SU-DHL-6 (cell line): ENCODE measurements around the gene LARP4B.

Source experiments
- H2AFZ ChIP-seq: fragments of 200-600 bp; sonication (generic); 2 replicates; pipeline ENCODE4 v1.6.1; 2014; ENCODE audit warnings: low read depth, mild to moderate bottlenecking, moderate library complexity, mixed read lengths, antibody characterized with exemption, low read length; ENCODE audit not compliant: severe bottlenecking
- H3F3A ChIP-seq: fragments of 200-600 bp; shearing (Covaris generic); 2 replicates; pipeline ENCODE4 v1.6.0; 2016; ENCODE audit warnings: antibody characterized with exemption, mild to moderate bottlenecking; ENCODE audit not compliant: insufficient read depth
- H3K27ac ChIP-seq: fragments of 200-600 bp; sonication (generic); 2 replicates; pipeline ENCODE4 v1.5.1; 2016; ENCODE audit warnings: low read depth, mild to moderate bottlenecking, low read length, moderate library complexity, mixed read lengths
- H3K27me3 ChIP-seq: fragments of 200-600 bp; sonication (generic), shearing (Covaris generic); 2 replicates; pipeline ENCODE4 v1.6.0; 2014; ENCODE audit warnings: mild to moderate bottlenecking, low read length
- H3K36me3 ChIP-seq: fragments of 200-600 bp; sonication (generic); 2 replicates; pipeline ENCODE4 v1.6.1; 2014; ENCODE audit warnings: mild to moderate bottlenecking, low read length, mixed read lengths
- H3K4me2 ChIP-seq: fragments of 300-600, 200-600 bp; shearing (Covaris generic), sonication (generic); 2 replicates; pipeline ENCODE4 v1.6.0; 2014; ENCODE audit warnings: low read length, low read depth, mild to moderate bottlenecking; ENCODE audit not compliant: poor library complexity, severe bottlenecking
- H3K4me3 ChIP-seq: fragments of 200-600 bp; sonication (generic); 2 replicates; pipeline ENCODE4 v1.5.1; 2014; ENCODE audit warnings: antibody characterized with exemption, low read length, mild to moderate bottlenecking, mixed read lengths; ENCODE audit not compliant: insufficient read depth, poor library complexity, severe bottlenecking
- H3K79me2 ChIP-seq: fragments of 200-600 bp; sonication (generic); 2 replicates; pipeline ENCODE4 v1.6.1; 2014; ENCODE audit warnings: mild to moderate bottlenecking, low read length, moderate library complexity; ENCODE audit not compliant: insufficient read depth
- H3K9ac ChIP-seq: fragments of 200-600 bp; sonication (generic); 2 replicates; pipeline ENCODE4 v1.7.0; 2014; ENCODE audit warnings: mild to moderate bottlenecking, low read length
- H3K9me2 ChIP-seq: fragments of 200-600 bp; sonication (generic); replicated peaks from 2 replicates; pipeline ENCODE4 v1.6.1; 2014; ENCODE audit warnings: low read length; ENCODE audit not compliant: insufficient read depth
- H3K9me3 ChIP-seq: fragments of 200-600 bp; sonication (generic); 2 replicates; pipeline ENCODE4 v1.6.1; 2014; ENCODE audit warnings: low read length, mixed read lengths; ENCODE audit not compliant: insufficient read depth
- H4K20me1 ChIP-seq: fragments of 200-600 bp; sonication (generic); 2 replicates; pipeline ENCODE4 v1.6.1; 2014; ENCODE audit warnings: low read depth, mild to moderate bottlenecking, antibody characterized with exemption, low read length, moderate library complexity, mixed read lengths
- CTCF ChIP-seq: fragments of 200-600 bp; sonication (generic); IDR thresholded peaks from one replicate; pipeline ENCODE4 v1.5.1; 2017; ENCODE audit warnings: antibody characterized with exemption, mild to moderate bottlenecking, low read length, moderate library complexity; ENCODE audit not compliant: insufficient read depth, poor library complexity, severe bottlenecking
- EZH2phosphoT487 ChIP-seq: fragments of 200-600 bp; sonication (generic), shearing (Covaris generic); conservative IDR thresholded peaks from 2 replicates; pipeline ENCODE4 v1.6.1; 2018; ENCODE audit warnings: mild to moderate bottlenecking, antibody characterized with exemption, low read length, moderate library complexity, mixed read lengths

LARP4B gene

GRCh38 chr10:871951-872403, 59.5 kb downstream of the LARP4B start:
- no peak overlapping the region for H3K9ac ChIP-seq
- peaks cover 6% of the 10 kb centered on the region; the same call in 1 of the 2 replicates for H3F3A ChIP-seq
- H3K4me3 ChIP-seq, result no peak overlapping the region
- no peaks in the 10 kb centered on the region for H3K9me3 ChIP-seq
- H3K36me3 ChIP-seq, result no peaks in the 10 kb centered on the region; the same call in 1 of the 2 replicates
- no peak overlapping the region for H2AFZ ChIP-seq
- no peaks in the 10 kb centered on the region for H3K27me3 ChIP-seq
- peaks cover 69% of the 10 kb centered on the region for H3K79me2 ChIP-seq
- H4K20me1 ChIP-seq, result peaks cover 8% of the 10 kb centered on the region; the same call in 1 of the 2 replicates
- no peak overlapping the region for H3K4me2 ChIP-seq
- no peak for TF ChIP-seq CTCF
- TF ChIP-seq EZH2phosphoT487, result no peak
- H3K9me2 ChIP-seq, result no peaks in the 10 kb centered on the region
- no peak overlapping the region for H3K27ac ChIP-seq

- Histone ChIP-seq H3F3A (peaks cover 6% of the 10 kb centered on the region; the same call in 1 of the 2 replicates), H3K9ac (no peak overlapping the region), H3K9me3 (no peaks in the 10 kb centered on the region), H3K36me3 (no peaks in the 10 kb centered on the region; the same call in 1 of the 2 replicates), H3K9me2 (no peaks in the 10 kb centered on the region), H3K27me3 (no peaks in the 10 kb centered on the region), H2AFZ (no peak overlapping the region), H3K27ac (no peak overlapping the region), H3K4me2 (no peak overlapping the region), H4K20me1 (peaks cover 13% of the 10 kb centered on the region; the same call in 1 of the 2 replicates), H3K79me2 (peaks cover 76% of the 10 kb centered on the region), H3K4me3 (no peak overlapping the region)
- TF ChIP-seq EZH2phosphoT487, result no peak
- TF ChIP-seq CTCF, result no peak
Measured at GRCh38 chr10:870564-871166, 60.8 kb downstream of the LARP4B start.

DNA sequence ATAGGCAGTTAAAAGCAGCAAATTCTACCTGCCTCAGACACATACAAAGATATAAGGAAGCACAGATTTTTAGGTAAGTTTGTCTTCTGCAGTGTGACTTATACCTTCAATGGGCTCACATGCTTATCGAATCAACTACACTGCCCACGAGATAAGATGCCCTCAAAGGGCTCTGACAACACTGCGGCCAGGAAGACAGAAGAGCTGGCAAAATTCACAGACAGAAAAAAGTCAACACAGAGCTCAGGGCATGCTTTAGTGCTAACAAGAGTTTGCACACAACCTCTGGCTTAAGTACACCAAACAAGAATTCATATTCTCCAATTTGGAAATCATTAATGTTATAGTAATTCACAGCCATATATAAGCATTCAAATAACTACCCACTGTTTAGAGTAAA, 62.3 kb downstream of the LARP4B start:
- no peak overlapping the region for H3K4me3 ChIP-seq
- no peaks in the 10 kb centered on the region for H3K9me2 ChIP-seq
- no peaks in the 10 kb centered on the region; the same call in 1 of the 2 replicates for H3K36me3 ChIP-seq
- no peak overlapping the region for H3K27ac ChIP-seq
- no peaks in the 10 kb centered on the region for H3K9me3 ChIP-seq
- H3F3A ChIP-seq, result peaks cover 6% of the 10 kb centered on the region; the same call in 1 of the 2 replicates
- H3K4me2 ChIP-seq, result no peak overlapping the region
- no peak overlapping the region for H3K9ac ChIP-seq
- H2AFZ ChIP-seq, result no peak overlapping the region
- H3K27me3 ChIP-seq, result no peaks in the 10 kb centered on the region
- H3K79me2 ChIP-seq, result peaks cover 69% of the 10 kb centered on the region
- no peak for TF ChIP-seq CTCF
- TF ChIP-seq EZH2phosphoT487, result no peak
- H4K20me1 ChIP-seq, result peaks cover 9% of the 10 kb centered on the region; the same call in 1 of the 2 replicates
